Central memory CD8-positive, alpha-beta T cell (primary cell): ENCODE data around the gene SHQ1.

Experiments
- ATAC-seq: fragments of 150-1000 bp; cut with Tn5 transposase; replicated peaks from 2 replicates; pipeline ENCODE4 v1.10.0; 2022; ENCODE audit warnings: mild to moderate bottlenecking, moderate FRiP score, moderate number of reproducible peaks; ENCODE audit not compliant: poor library complexity, severe bottlenecking; ENCODE audit errors: extremely low read depth
- DNase-seq, 2 donors: peaks; one replicate each; pipeline ENCODE4 v3.0.0; 2021; ENCODE audit warnings: low spot score in 2 of 2
- H3K27ac Mint-ChIP-seq: one replicate; pipeline ENCODE4 v1.8.0; 2022; ENCODE audit warnings: low read depth, mild to moderate bottlenecking, moderate library complexity, mixed read lengths
- H3K27me3 Mint-ChIP-seq: one replicate; pipeline ENCODE4 v1.8.0; 2022; ENCODE audit warnings: mixed read lengths
- H3K36me3 Mint-ChIP-seq: one replicate; pipeline ENCODE4 v1.8.0; 2022; ENCODE audit warnings: mild to moderate bottlenecking, moderate library complexity, mixed read lengths; ENCODE audit not compliant: insufficient read depth
- H3K4me1 Mint-ChIP-seq: one replicate; pipeline ENCODE4 v1.8.0; 2022; ENCODE audit warnings: mixed read lengths
- H3K4me3 Mint-ChIP-seq: one replicate; pipeline ENCODE4 v1.8.0; 2022; ENCODE audit warnings: mild to moderate bottlenecking, moderate library complexity, mixed read lengths
- H3K9me3 Mint-ChIP-seq: one replicate; pipeline ENCODE4 v1.8.0; 2022; ENCODE audit warnings: mixed read lengths

The SHQ1 gene

GRCh38 chr3:72887705-72888545 is 39.7 kb upstream of the SHQ1 start, which contains the start of gene GXYLT2:
Gene GXYLT2 (plus strand): TSS chr3:72888046. CDS start chr3:72888234, 188 bp downstream.
- Mint-ChIP-seq H3K4me3 (peak within 1 kb of the TSS; percentile 69), H3K4me1 (peaks cover 7% of the 10 kb centered on the region), H3K9me3 (no peaks in the 10 kb centered on the region), H3K36me3 (no peaks in the 10 kb centered on the region), H3K27me3 (peaks cover 86% of the 10 kb centered on the region), H3K27ac (no peak within 1 kb of the TSS)
- DNase-seq (no peak), ATAC-seq (peak; percentile 69)

GRCh38 chr3:72887343-72887704 is 39.1 kb upstream of the SHQ1 start:
- no peak for DNase-seq
- Mint-ChIP-seq H3K36me3 (no peaks in the 10 kb centered on the region), H3K9me3 (no peaks in the 10 kb centered on the region), H3K27me3 (peaks cover 83% of the 10 kb centered on the region), H3K27ac (no peak overlapping the region), H3K4me3 (peak overlapping the region; percentile 69), H3K4me1 (peaks cover 7% of the 10 kb centered on the region)
- no peak for ATAC-seq

DNA sequence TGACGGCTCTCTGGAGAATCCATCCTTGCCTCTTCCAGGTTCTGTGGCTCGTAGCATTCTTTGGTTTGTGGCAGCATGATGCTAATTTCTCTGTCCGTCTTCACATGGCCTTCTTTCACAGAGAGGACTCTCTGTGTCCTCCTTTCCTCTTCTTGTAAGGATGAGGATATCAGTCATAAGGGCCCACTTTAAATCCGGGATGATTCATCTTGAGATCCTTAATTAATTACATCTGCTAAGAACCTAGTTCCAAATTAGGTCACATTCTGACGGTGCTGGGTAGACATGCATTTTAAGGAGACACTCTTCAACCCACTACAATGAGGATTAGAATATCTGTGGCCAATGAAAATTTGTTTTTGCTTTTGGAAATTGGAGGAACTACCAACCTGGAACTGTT is 23.9 kb upstream of the SHQ1 start:
- ATAC-seq, result no peak
- no peak overlapping the region for H3K4me3 Mint-ChIP-seq
- H3K9me3 Mint-ChIP-seq, result no peaks in the 10 kb centered on the region
- no peaks in the 10 kb centered on the region for H3K4me1 Mint-ChIP-seq
- no peaks in the 10 kb centered on the region for H3K36me3 Mint-ChIP-seq
- no peak overlapping the region for H3K27ac Mint-ChIP-seq
- DNase-seq, result no peak
- peaks cover 18% of the 10 kb centered on the region for H3K27me3 Mint-ChIP-seq

DNA sequence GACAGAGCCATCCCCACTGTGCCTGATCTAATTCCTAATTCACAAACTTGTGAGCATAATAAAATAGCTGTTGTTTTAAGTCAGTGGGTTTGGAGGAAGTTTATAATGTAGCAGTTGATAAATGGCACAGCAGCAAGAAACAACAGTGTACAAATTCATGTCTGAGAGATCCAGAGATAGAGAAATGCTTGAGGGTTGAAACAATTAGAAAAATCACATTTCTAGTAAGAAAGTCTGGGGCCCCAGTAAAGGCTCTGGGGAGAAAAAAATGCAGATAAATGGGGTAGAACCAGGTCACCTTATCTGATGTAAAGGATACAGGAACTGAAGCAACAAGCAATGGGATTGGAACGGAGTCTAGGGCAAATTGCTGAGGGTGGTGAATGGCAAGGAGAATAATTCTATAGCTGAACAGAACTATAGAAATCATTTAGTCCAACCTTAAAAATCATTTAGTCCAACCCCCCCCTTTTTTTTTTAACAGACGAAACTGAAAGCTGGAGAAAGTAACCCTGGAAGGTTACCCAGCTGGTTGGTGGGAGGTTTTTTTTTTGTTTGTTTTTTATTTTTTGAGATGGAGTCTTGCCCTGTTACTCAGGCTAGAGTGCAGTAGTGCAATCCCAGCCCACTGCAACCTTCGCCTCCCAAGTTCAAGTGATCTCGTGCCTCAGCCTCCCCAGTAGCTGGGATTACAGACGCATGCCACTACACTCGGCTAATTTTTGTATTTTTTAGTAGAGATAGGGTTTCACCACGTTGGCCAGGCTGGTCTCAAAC is 14.3 kb upstream of the SHQ1 start:
- H3K36me3 Mint-ChIP-seq, result no peaks in the 10 kb centered on the region
- peaks cover 8% of the 10 kb centered on the region for H3K27me3 Mint-ChIP-seq
- no peak for DNase-seq
- no peak overlapping the region for H3K27ac Mint-ChIP-seq
- ATAC-seq, result no peak
- no peak overlapping the region for H3K4me3 Mint-ChIP-seq
- no peaks in the 10 kb centered on the region for H3K4me1 Mint-ChIP-seq
- no peaks in the 10 kb centered on the region for H3K9me3 Mint-ChIP-seq

- Mint-ChIP-seq H3K9me3 (no peaks in the 10 kb centered on the region), H3K36me3 (no peaks in the 10 kb centered on the region), H3K27me3 (peaks cover under 1% of the 10 kb centered on the region), H3K4me1 (no peaks in the 10 kb centered on the region), H3K27ac (no peak overlapping the region), H3K4me3 (no peak overlapping the region)
- no peak for ATAC-seq
- DNase-seq, result no peak
Observed at GRCh38 chr3:72860846-72861245, 12.6 kb upstream of the SHQ1 start.

DNA sequence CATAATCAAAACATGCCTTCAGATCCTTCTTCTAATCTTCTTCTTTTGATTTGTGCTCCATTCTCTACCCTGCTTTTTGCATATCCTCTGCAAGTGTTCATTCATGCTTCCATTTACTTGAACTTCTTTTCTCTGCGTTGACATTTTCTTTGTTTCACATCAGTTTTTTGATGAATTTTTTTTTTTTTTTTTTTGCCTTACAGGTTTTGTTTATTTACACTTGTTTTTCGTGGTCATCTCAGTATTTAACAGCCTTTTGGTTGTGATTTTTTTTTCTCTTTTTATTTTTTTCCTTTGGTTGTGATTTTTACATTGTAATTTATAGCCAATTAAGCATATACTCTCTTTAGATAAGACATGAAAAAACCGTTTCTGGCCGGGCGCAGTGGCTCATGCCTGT is 11.8 kb upstream of the SHQ1 start:
- no peak overlapping the region for H3K4me3 Mint-ChIP-seq
- H3K9me3 Mint-ChIP-seq, result no peaks in the 10 kb centered on the region
- no peaks in the 10 kb centered on the region for H3K36me3 Mint-ChIP-seq
- ATAC-seq (no peak), DNase-seq (no peak)
- no peak overlapping the region for H3K27ac Mint-ChIP-seq
- peaks cover 8% of the 10 kb centered on the region for H3K27me3 Mint-ChIP-seq
- H3K4me1 Mint-ChIP-seq, result no peaks in the 10 kb centered on the region

GRCh38 chr3:72855001-72855400 is 6.8 kb upstream of the SHQ1 start:
- DNase-seq, result no peak
- no peak for ATAC-seq
- no peak overlapping the region for H3K4me3 Mint-ChIP-seq
- no peaks in the 10 kb centered on the region for H3K4me1 Mint-ChIP-seq
- H3K27me3 Mint-ChIP-seq, result peaks cover 20% of the 10 kb centered on the region
- no peaks in the 10 kb centered on the region for H3K9me3 Mint-ChIP-seq
- no peak overlapping the region for H3K27ac Mint-ChIP-seq
- H3K36me3 Mint-ChIP-seq, result no peaks in the 10 kb centered on the region

- H3K36me3 Mint-ChIP-seq, result peaks cover 7% of the 10 kb centered on the region
- H3K4me1 Mint-ChIP-seq, result peaks cover 40% of the 10 kb centered on the region
- DNase-seq (no peak), ATAC-seq (peak; percentile 48)
- peak overlapping the region; percentile 85 for H3K27ac Mint-ChIP-seq
- no peaks in the 10 kb centered on the region for H3K9me3 Mint-ChIP-seq
- H3K27me3 Mint-ChIP-seq, result no peaks in the 10 kb centered on the region
- peak overlapping the region; percentile 93 for H3K4me3 Mint-ChIP-seq
Observed at GRCh38 chr3:72848703-72849081, 447 bp upstream of the SHQ1 start.

GRCh38 chr3:72847282-72847681 is 963 bp downstream of the SHQ1 start:
- no peaks in the 10 kb centered on the region for H3K27me3 Mint-ChIP-seq
- H3K4me3 Mint-ChIP-seq, result peak overlapping the region; percentile 93
- H3K9me3 Mint-ChIP-seq, result no peaks in the 10 kb centered on the region
- ATAC-seq, result no peak
- no peak for DNase-seq
- H3K36me3 Mint-ChIP-seq, result peaks cover 16% of the 10 kb centered on the region
- H3K4me1 Mint-ChIP-seq, result peaks cover 41% of the 10 kb centered on the region
- H3K27ac Mint-ChIP-seq, result peak overlapping the region; percentile 85

DNA sequence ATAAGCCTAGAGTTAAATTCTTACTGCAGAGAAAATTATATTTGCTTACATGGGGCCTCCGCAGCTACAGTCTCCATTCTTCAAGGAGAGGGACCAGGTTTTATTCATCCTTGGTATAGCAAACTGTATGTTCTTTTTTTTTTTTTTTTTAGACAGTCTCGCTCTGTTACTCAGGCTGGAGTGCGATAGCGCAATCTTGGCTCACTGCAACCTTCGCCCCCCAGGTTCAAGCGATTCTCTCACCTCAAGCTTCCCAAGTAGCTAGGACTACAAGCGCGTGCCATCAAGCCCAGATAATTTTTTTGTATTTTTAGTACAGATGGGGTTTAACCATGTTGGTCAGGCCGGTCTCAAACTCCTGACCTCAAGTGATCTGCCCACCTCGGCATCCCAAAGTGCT is 2.1 kb downstream of the SHQ1 start:
- no peak overlapping the region for H3K4me3 Mint-ChIP-seq
- H3K27ac Mint-ChIP-seq, result no peak overlapping the region
- peaks cover 41% of the 10 kb centered on the region for H3K4me1 Mint-ChIP-seq
- no peak for ATAC-seq
- no peaks in the 10 kb centered on the region for H3K27me3 Mint-ChIP-seq
- no peak for DNase-seq
- H3K36me3 Mint-ChIP-seq, result peaks cover 27% of the 10 kb centered on the region
- no peaks in the 10 kb centered on the region for H3K9me3 Mint-ChIP-seq

DNA sequence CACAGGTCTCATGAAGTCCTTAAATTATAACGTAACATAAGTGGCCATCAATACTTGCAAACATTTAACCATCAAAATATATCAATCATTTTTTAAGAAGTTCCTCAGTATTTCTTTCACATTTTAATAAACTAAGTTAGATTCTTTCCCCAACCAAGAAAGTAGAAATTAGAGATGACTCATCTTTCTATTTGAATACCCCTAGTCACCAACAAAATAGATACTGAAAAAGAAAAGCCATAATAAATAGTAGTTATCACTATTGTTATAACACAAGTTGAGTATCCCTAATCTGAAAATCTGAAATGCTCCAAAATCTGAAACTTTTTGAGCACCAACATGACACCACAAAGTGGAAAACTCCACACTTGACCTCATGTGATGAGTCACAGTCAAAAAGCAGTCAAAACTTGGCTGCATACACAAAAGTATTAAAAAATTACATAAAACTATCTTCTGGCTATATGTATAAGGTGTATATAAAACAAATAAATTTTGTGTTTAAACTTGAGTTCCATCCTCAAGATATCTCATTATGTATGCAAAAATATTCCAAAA is 3.7 kb downstream of the SHQ1 start:
- H3K4me1 Mint-ChIP-seq, result peaks cover 37% of the 10 kb centered on the region
- no peak overlapping the region for H3K27ac Mint-ChIP-seq
- peaks cover 39% of the 10 kb centered on the region for H3K36me3 Mint-ChIP-seq
- H3K9me3 Mint-ChIP-seq, result no peaks in the 10 kb centered on the region
- ATAC-seq (no peak), DNase-seq (no peak)
- H3K27me3 Mint-ChIP-seq, result no peaks in the 10 kb centered on the region
- no peak overlapping the region for H3K4me3 Mint-ChIP-seq

DNA sequence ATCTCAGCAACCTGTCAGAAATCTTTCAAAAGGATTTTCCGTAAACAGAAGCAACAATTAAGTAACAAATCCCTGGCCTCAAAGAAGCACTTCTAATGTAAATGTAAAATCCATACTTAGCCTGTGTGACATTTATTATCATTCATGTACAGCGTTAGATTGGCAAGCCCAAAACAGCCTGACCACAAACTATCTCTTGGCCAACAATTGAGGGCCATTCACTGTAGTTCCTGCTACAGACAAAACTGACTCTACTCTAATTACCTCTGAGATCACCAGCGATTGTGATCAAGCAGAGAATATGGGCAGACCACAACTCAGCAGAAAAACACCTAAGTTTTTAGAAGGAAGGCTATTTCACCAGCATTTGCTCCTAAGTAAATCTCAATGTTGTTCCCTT is 9.2 kb downstream of the SHQ1 start:
- no peak for DNase-seq
- H3K36me3 Mint-ChIP-seq, result peaks cover 49% of the 10 kb centered on the region

DNA sequence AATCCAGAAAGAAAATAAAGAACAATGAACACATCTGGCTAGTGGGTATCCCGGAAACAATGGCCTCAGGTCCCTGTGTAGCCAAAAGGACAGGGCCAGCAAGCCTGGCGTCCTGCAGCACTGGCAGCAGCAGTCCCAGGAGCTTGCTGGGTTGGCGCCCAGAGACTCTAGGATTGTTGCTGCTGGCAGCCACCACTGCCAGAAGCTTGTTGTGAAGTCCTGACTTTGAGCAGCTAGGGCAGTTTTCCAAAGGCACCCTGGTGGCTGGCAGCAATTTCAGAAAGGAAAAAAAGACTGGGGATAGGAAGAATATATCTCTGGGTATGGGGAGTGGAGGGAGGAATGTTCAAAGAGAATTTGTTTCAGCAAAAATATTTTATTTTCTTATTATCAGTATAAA is 11.3 kb downstream of the SHQ1 start:
- no peak overlapping the region for H3K4me3 Mint-ChIP-seq
- H3K9me3 Mint-ChIP-seq, result no peaks in the 10 kb centered on the region
- no peak overlapping the region for H3K27ac Mint-ChIP-seq
- ATAC-seq (no peak), DNase-seq (no peak)
- H3K27me3 Mint-ChIP-seq, result no peaks in the 10 kb centered on the region
- H3K4me1 Mint-ChIP-seq, result peaks cover 7% of the 10 kb centered on the region
- H3K36me3 Mint-ChIP-seq, result peaks cover 41% of the 10 kb centered on the region

More for the DNA sequence above, 9.2 kb downstream of the SHQ1 start:
- peaks cover 11% of the 10 kb centered on the region for H3K4me1 Mint-ChIP-seq
- H3K27ac Mint-ChIP-seq, result no peak overlapping the region
- ATAC-seq, result no peak
- no peaks in the 10 kb centered on the region for H3K9me3 Mint-ChIP-seq
- no peak overlapping the region for H3K4me3 Mint-ChIP-seq
- no peaks in the 10 kb centered on the region for H3K27me3 Mint-ChIP-seq
